Suppressor macrophage treated with lipopolysaccharide for 4 hours (primary cell): ENCODE results near the gene CCDC154.
"Not testable (repeated sequence)": the region's sequence is repeated elsewhere in the genome, so short reads cannot be mapped to it uniquely, and the experiment has no call there.

Source experiments
- DNase-seq: peaks from one replicate; pipeline ENCODE4 v3.0.0-alpha.2; 2020

Gene CCDC154

DNA sequence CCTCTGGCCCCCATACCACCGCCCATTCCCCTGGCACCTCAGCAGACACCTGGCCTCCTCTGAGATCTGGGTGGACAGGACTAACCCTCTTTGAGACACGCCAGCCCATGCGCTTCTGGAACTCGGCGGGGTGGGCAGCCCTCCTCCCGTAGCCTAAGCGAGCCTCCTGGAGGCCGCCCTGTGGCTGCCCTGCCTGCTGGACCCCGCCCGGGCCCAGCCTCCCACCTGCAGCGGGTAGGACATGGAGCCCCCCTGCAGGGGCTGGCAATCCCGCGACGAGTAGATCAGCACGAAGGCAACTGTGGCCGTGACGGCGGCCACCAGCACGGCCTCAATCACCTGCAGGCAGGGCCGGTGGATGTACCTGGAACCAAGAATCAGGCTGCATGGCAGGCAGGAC, 8.2 kb upstream of the CCDC154 start:
- no peak for DNase-seq

DNA sequence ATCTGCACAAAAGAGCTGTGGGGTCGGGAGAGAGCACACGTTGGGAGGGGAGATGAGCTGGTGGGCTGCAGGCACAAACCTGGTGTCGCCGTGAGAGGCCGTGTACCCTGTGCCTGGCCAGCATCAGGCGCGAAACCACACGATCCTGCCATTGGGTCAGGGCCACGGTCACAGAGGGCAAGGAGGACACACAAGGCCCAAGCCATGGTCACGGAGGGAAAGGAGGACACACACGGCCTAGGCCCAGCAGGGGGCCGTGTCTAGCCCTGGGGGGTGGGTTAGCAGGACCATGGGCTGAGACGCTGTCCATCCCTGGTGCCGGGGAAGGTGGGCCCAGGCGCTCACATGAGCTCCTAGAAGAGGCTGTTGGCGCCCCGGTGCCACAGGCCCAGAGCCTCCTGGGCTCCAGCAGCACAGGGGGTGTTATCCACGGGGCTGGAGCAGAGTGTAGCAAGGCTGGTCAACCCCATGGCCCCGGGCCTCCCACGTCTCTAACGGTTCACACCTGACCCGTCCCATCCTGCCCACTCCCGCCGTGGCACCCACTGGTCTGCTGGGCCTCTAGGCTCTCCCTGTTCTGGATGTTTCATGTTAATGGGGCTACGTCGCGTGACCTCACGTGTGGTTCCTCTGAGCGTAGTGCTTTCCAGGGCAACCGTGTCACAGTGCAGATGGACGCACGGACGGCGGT, 7.5 kb upstream of the CCDC154 start:
- no peak for DNase-seq

DNA sequence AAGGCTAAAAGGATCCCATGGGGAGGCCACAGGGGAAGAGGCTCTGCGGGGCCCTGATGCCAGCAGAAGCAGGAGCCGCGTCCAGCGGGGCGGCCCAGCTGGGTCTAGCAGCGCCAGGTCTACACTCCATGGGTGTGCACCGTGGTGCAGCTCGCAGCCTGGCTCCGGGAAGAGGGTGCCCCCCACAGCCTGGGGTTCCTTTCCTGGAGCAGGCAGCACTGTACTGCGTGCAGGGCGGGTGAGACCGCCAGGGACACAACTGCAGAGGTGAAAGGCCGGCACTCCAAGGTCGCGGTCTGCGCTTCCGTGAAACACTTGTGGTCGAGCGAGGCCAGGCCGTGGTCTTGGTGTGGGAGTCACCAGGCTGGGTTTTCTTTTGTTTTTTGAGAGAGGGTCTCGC, 6.5 kb upstream of the CCDC154 start:
- DNase-seq = no peak

DNA sequence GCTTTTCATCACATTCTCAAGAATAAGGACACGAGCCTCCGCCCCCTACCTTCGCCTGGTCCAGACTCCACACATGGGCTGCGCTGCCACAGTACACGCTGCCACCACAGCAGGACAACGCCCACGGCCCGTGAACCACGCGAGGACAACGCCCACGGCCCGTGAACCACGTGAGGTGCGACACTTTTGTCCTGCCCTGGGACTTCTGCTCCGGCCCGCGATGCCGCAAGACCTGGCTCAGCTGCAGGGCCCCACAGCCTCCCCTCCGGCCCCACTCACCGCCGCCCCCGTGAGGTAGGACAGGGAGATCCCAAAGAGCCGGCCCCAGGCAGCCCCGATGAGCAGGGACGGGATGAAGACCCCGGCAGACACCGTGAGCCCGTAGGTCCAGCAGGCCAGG, 5.9 kb upstream of the CCDC154 start:
- DNase-seq = no peak

DNA sequence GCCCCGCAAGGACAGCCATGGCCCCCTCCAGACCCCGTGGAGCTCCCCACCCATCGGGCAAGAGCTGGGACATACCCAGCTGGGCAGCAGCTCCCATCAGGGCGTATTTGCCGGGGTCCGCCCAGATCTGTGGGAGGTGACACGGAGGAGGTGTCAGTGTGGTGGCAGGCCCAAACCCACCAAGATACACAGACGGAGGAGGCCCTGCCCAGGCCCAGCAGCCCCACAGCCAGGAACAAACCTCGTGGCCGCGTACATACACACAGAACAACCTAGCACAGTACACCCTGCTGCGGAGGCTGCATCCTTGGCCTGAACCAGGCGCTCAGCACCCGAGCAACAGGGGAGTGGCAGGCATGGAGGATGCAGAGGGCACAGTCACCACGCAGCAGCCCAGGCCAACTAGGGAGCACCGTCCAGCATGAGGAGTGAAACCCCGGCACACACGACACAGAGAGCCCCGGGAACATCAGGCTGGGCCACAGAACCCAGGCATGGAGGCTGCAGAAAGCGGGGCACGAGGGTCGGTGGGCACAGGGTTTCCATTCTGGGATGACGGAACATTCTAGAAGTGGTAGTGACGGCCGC, 4.9 kb upstream of the CCDC154 start:
- DNase-seq = no peak

DNA sequence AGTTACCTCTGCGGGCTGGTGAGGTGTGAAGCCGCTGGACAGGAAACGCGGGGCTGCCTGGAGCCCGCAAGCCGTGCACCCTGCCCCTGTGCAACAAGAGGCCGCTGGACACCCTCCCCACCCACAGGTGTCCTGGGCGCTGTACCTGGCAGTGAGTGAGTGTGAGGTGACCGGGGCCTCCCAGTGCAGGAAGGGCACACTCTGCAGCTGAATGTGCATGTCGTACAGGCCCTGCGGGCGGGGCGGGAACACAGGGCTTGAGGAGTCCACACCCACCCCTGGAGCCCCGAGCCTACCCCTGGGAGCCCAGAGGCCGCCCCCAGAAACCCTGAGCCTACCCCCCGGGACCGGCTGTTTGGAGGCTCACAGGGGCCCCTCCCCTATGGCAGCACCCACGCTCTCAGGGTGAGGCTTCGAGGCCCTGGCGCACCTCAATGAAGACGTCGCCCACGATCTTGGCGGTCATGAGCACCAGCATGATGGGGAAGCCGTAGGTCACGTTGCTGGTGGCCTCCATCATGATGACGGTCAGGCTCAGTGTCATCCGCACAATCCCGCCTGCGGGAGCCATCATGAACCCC, 4.3 kb upstream of the CCDC154 start:
- no peak for DNase-seq

DNA sequence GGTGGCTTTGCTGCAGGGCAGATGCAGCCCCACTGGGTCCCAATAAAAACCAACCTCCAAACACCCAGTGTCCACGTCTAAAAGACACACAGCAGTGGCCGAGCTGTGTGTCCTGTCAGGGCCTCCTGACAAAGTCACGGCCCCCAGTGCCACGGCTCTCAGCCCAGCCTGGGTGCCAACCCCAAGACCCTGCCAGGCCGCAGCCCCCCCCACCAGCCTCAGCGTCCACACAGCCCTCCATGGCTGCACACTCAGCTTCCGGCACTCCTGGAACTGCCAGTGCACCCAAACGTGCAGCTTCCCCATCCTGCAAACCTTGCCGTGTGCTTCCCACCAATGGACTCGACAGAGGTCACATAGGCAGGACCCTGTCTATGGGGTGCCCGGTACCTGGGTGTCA, 3.6 kb upstream of the CCDC154 start:
- no peak for DNase-seq

DNA sequence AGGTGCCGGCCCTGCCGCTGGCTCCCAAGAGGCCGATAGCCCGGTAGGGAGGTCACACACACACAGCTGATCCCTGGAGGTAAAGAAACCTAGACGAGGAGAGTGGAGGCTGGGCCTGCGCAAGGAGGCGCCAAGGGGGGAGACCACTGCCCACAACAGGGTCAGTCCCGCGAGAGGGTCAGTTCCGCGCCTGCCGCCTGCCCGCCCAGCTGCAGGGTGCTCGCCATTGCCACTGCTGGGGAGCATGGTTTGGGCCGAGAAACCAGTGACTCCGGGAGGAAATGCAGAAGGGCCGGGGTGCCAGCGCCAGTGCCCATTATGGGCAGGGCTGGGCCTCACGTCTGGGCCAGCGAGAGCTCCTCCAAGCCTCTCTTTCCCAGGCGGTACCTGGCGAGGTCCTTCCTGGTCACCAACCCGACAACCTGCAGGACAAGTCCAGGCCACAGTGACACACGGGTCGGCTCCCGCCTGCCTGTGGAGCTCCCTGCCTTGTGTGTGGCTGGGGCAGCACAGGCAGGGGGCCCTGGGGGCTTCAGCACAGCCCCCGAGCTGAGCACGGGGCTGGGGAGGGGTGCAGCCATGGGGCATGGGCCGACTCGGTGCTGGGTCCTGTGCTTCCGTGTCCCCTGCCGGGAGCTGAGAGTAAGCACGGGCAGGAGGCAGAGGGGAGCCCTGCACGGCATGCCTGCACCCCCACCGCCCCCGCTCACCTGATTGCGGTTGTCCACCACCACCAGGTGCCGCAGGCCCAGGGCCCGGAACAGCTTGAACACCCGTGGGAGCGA, 2.1 kb upstream of the CCDC154 start:
- no peak for DNase-seq

DNA sequence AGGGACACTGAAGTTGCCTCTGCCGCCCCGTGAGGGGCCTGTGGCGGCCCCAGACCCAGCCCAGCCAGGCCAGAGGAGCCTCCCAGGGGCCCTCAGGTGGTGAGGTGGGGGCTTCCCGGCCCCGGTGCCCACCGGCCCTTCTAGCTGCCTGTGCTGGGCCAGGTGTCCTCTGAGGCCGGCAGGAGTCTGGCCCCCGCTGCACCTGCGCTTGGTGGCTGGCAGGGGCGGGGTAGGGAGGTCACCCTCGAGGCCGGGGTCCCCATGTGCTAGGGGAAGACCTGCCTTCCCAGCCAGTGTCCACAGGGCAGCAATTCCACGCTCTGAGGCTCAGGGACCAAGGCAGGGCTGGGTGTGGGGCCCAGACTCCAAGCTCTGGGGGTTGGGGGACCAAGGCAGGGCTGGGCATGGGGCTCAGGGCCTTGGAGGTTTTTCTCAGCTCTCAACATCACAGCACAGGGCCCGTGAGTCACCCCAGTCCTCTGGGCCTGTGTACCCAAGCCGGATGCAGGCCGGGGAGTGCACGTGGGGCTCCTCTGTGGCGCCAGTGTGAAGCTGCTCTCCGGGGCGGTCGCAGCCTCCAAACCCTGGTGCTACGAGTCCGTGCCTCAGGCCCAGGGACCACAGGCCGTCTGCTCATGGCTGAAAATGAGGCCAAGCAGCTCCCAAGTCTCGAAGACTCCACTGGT, 1.3 kb upstream of the CCDC154 start:
- DNase-seq = no peak

DNA sequence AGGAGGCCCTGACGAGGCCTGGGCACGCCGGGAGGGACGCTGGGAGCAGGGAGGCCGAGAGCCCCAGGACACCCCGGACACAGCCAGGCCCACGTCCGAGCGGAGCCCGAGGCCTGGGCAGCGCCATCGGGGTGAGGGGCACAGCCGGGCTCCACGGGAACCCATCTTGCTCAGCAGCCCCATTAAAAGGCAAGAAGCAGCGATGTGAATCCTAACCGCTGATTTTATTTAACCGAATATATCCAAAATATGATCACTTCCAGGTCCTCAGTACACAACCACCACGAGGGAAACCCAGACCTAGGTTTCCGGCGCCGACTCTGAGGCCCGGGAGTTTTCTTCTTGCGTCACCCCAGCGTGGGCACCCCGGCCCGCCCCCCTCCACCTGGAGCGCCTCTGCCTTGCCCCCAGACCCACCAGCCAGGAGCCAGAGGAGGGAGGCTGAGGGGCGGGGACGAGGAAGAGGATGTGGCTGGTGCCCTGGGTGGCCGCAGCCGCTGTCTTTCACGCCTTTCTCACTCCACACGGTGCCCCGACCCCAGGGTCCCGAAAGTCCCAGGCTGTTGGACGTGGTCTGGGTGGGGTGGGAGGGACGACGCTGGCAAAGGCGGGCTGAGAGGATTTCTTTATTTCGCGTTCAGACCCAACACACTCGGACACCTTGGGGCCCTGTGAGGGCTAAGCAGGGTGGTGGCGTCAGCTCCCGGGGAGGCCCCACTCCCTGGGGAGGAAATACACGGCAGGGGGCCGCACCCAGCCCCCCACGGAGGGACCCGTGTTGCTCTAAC, 568 bp upstream of the CCDC154 start:
- DNase-seq = no peak

DNA sequence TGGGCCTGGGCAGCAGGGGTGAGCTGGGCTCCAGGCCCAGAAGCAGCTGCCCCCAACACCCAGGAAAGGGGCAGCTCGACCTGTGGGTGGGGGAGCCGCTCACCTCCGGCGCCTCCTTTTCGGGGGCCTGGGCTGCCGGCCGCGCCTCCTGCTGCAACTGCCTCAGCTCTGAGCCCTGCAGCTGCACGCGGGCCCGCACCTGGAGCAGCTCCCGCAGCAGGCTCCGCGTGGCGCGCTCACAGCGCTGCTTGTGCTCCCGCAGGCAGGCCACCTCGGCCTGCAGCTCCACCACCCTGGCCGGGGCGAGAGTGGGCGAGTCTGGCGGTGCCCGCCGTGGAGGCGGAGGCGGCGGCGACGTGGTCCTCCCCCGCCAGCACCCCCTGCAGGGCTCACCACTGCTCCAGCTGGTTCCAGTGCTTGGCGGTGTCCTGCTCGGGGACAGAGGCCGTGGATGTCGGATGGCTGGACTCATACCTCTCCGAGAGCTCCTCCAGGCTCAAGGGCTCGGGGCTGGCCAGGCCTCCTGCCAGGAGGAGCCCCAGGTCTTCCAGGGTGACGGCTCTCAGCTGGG, 868 bp downstream of the CCDC154 start:
- DNase-seq = no peak

DNA sequence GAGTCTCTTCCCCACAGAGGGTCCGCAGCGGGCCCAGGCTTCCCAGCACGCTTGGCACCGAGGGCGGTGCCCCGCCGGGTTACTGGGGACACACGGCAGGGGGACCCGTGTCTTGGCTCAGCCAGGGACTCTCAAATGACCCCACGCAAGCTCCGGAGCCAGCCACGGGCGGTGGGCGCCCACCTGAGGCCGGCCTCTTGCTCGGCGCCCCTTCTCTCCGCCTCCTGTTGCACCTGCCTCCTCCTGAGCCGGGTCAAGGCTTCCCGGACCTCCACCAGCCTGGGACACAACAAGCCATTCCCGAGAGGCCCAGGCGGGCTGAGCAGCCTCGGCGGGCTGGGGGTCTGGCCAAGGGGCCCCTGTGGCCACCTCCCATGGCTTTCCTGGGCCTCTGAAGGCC, 1.7 kb downstream of the CCDC154 start:
- DNase-seq = no peak

DNA sequence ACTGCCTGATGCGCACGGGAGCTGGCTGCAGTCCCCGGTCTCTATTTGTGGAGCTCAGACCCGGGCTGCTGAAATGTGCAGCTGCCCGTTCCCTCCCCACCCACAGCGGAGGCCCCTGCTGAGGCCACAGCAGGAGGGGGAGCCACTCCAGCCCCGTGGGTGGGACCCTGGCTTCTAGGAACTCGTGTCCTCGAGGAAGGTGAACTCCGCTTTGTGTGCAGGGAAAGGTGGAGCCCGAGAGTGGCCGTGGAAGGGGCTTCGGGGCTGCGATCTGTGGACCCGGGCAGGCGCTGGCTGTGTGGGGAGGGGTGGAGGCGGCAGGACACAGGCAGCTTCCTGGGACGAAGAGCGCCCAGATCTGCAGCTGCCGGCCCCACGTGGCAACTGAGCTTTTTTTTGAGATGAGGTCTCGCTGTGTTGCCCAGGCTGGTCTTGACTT, 2.9 kb downstream of the CCDC154 start:
- DNase-seq = no peak

DNA sequence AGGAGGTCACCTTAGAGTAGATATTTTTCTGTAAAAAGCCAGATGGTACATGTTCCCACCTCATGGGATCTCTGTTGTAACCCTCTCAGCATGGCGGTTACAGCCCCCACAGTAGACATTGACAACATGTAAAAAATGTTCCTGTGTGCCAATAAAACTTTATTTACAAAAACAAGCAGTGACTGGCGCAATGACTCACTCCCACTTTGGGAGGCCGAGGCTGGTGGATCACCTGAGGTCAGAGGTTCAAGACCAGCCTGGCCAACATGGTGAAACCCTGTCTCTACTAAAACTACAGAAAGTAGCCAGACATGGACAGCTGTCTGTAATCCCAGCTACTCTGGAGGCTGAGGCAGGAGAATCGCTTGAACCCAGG, 4.7 kb downstream of the CCDC154 start:
- not testable (repeated sequence) for DNase-seq

DNA sequence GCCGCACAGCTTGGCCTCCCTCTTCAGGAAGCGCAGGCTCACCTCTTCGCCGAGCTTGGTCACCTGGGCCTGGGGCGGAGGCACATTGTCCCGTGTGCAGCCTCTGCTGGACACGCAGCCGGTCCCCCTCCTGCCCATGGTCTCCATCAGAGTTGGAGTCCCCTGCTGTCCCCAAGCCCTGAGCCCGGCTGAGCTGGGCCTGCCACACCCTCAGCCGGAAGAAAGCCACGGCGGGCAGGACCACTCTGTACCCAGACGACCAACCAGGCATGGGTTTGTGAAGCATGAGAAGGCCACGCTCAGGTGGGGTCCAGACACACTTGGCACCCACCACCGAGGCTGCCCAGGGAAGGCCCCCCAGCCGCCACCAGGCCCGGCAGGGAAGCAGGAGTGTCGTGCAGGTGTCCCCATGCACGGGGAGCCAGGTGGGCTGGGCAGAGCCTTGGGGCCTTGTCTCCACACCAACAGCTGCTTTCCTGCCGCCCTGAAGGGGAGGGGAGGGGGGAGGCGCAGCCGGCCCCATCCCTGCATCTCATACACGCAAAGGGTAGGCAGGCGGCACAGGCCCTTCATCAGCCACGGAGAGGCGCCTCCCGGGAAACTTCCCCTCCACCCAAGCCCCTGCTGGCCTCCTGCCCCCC, 5.2 kb downstream of the CCDC154 start:
- DNase-seq = no peak

DNA sequence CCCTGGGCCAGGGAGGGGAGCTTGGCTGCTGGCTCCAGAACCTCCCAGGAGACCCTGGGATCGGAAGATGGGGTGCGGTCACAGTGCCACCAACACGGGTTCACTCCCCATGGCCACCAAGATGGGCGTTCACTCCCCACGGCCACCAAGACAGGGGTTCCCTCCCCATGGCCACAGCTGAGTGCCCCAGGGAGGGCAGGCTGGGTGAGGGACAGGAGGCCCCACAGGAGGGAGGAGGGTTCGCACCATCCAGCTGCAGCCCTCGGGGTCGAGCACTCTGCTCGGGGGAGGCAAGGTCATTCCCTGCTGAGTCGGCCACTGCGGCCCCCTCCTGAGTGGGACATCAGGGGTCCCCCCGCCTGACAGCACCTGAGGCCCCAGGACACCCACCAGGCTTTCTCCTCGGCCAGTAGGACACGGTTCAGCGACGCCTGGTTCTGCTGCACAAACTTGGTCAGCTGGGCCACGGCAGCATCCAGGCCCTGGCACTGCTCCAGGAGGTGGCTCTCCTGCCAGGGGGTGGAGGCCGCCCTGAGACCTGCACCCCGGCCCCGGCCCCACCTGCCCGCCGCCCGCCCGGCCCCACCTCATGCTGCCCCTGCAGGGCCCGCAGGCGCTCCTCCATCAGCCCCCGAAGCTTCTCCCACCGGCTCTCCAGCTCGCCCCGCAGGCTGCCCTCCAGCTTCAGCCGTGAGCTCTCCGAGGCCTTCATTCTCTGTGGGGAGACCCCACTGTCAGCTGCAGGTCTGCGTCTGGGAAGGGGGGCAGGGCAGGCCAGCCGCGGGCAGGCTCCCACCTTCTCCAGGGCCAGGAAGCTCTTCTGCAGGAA, 5.9 kb downstream of the CCDC154 start:
- no peak for DNase-seq

DNA sequence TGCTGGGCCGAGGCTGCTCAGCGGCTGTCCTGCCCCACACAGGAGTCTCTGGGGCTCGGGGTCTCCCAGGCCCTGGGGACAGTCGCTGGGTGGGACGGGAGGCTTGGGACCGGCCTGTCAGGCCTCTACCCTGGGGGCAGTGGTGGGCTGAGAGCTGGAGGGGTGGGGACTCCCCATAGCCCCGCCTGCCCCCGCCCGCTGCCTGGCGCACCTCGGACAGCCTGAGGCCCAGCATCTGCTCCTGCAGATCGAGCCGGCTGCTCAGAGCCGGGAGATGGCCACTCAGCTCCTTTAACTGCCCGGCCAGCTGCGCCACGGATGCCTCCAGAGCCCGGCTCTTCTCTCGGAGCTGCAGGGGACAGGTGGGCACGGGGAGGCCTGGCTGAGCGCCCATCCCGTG, 6.8 kb downstream of the CCDC154 start:
- DNase-seq = no peak

DNA sequence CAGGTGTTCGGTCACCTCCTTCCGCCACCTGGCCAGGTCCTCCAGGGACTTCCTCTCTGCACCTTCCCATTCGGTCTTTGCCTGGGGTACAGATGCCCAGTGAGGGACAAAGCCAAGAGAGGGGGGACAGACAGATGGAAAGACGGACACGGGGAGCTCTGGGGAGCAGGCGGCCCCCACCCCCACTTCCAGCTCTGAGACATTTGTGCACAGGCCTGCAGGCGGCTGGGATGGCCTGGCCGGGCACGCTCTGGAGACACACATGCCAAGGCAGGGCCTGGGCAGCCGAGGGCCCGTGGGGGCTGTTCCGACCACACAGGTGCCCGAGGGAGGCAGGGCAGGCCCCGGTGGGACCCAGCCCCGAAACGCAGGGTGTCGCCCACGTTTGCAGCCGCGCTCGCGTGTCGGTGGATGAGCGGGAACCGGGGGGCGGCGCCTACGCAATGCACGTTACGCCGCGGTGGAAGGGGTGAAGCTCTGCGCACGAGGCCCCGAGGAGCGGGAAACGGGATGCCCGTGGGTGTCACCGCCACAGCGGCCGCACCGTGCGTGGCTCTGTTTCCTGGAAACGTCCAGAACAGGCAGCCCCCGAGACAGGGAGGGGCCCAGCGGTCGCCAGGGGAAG, 7.5 kb downstream of the CCDC154 start:
- DNase-seq = no peak

DNA sequence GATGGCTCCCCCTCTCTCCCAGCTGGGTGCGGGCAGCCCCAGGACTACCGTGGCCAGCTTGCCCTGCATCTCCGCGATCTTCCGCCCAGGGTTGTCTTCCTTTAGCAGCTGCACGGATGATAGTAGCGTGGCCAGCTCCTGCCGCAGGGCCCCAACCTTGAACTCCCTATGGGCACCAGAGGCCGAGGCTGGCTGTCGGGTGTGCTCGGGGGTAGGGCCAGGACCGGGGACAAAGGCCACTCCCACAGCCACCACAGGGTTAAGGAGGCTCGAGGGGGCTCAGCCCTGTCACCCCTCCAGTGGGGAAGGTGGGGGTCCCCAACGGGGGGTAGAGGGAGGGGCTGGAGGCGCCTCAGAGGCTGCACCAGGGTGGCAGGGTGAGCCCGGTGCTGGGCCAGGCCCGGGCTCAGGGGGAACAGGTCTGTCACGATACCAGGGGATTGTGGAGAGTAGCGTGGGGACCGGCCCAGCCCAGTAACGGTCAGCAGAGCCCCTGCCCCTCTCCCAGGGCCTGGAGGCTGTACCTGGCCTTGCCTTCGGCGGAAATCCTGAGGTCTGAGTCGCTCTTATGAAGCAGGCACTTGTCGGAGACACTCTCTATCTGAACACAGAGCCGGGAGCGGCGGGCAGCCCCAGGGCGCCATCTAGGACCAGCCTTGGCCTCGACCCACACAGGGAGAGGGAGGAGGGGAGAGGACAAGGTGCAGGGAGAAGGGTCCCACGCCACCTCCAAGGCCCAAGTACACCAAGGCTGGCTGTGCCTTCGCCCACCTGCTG, 8.2 kb downstream of the CCDC154 start:
- DNase-seq = no peak
